Glutamatergic neuron (in vitro differentiated cells): ENCODE results near the gene TBC1D14. TPM values are rescaled to one million over a fixed set of nuclear protein-coding genes. Genes with fewer than 3 reads are reported as not detected.
A peak's percentile ranks its signal among the peaks of the same experiment; 100 is the strongest.
"Not testable (repeated sequence)": the region's sequence is repeated elsewhere in the genome, so short reads cannot be mapped to it uniquely, and the experiment has no call there.

Experiments
- DNase-seq: peaks from one replicate; pipeline ENCODE4 v3.0.0; 2022
- H3K27ac Mint-ChIP-seq: one replicate; pipeline ENCODE4 v1.8.0; 2020; ENCODE audit warnings: mild to moderate bottlenecking, mixed read lengths, inconsistent platforms; ENCODE audit not compliant: unreplicated experiment
- H3K27me3 Mint-ChIP-seq: one replicate; pipeline ENCODE4 v1.8.0; 2020; ENCODE audit warnings: mild to moderate bottlenecking, moderate library complexity, mixed read lengths, inconsistent platforms; ENCODE audit not compliant: unreplicated experiment
- H3K36me3 Mint-ChIP-seq: one replicate; pipeline ENCODE4 v1.8.0; 2020; ENCODE audit warnings: mild to moderate bottlenecking, mixed read lengths, inconsistent platforms; ENCODE audit not compliant: unreplicated experiment
- H3K4me1 Mint-ChIP-seq: one replicate; pipeline ENCODE4 v1.8.0; 2020; ENCODE audit warnings: mild to moderate bottlenecking, low read depth, mixed read lengths, inconsistent platforms; ENCODE audit not compliant: unreplicated experiment
- H3K4me3 Mint-ChIP-seq: one replicate; pipeline ENCODE4 v1.8.0; 2020; ENCODE audit warnings: mild to moderate bottlenecking, mixed read lengths, inconsistent platforms; ENCODE audit not compliant: unreplicated experiment
- H3K9me3 Mint-ChIP-seq: one replicate; pipeline ENCODE4 v1.8.0; 2020; ENCODE audit warnings: mild to moderate bottlenecking, moderate library complexity, mixed read lengths, inconsistent platforms; ENCODE audit not compliant: unreplicated experiment
- CTCF ChIP-seq: fragments of 200-600 bp; sonication (generic); IDR thresholded peaks from one replicate; pipeline ENCODE4 v1.5.0; 2021; ENCODE audit not compliant: partially characterized antibody, unreplicated experiment
- total RNA-seq: library from RNA; stranded (reverse); fragmentation: NEBNext Ultra II Directional; extraction: Animal tissue kit (Norgen Biotek cat#: 25700); gene quantifications from one replicate; pipeline ENCODE4 v1.2.1, GENCODE V29; 2021; ENCODE audit not compliant: unreplicated experiment

Gene TBC1D14
- total RNA-seq, 1 donor from 2014 or later = 82.2 TPM

DNA sequence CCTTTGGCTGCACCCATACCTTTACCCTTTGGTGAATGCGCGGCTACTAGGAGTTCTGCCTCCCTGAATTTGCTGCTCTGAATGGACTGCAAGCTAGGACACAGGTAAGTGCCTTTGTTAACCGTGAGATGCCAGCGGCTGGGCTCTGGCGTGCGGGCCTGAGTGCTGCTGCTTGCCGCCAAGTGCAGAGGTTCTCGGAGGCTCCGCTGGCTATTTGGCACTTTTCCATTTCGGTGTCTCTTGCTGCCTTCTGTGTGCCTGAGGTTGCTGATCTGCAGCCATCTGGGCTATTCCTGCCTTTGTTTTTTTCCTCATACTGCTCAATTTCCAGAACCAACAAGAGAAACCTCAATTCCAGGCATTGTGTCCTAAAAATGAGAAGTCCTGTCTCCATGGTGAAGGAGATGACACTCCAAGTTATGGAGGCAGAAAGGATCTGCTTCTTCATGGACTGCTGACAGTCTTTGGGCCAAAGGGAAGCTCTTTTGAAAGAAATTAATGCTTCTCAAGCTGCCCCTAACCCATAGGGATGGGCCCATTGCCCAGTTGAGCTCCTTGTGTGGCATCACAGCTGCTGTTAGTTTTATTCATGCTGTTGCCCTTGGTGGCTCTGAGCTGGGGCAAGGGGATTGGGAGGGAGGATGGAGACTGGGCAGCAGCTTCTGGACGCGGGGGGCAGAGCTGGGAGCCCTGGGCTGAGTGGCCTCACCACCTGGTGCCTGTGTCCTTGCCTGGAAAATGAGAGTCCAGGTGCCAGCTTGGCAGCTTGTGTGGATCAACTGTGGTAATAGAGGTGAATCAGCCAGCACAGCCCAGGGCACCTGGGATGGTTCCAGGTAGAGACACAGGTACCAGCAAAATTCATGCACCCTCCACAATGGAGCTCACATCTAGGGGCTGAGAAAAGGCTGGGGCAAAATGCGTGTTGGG is 3.8 kb upstream of the TBC1D14 start:
- Mint-ChIP-seq H3K27ac (no peak overlapping the region), H3K9me3 (peaks cover 9% of the 10 kb centered on the region), H3K36me3 (no peaks in the 10 kb centered on the region), H3K27me3 (peaks cover 9% of the 10 kb centered on the region), H3K4me1 (peaks cover 18% of the 10 kb centered on the region), H3K4me3 (no peak overlapping the region)
- no peak for TF ChIP-seq CTCF
- no peak for DNase-seq

GRCh38 chr4:6906486-6906885 is 3.1 kb upstream of the TBC1D14 start:
- H3K27ac Mint-ChIP-seq, H3K4me3 Mint-ChIP-seq, H3K27me3 Mint-ChIP-seq, DNase-seq, H3K36me3 Mint-ChIP-seq: not testable (repeated sequence)
- Mint-ChIP-seq H3K9me3 (peaks cover 11% of the 10 kb centered on the region), H3K4me1 (peaks cover 18% of the 10 kb centered on the region)

DNA sequence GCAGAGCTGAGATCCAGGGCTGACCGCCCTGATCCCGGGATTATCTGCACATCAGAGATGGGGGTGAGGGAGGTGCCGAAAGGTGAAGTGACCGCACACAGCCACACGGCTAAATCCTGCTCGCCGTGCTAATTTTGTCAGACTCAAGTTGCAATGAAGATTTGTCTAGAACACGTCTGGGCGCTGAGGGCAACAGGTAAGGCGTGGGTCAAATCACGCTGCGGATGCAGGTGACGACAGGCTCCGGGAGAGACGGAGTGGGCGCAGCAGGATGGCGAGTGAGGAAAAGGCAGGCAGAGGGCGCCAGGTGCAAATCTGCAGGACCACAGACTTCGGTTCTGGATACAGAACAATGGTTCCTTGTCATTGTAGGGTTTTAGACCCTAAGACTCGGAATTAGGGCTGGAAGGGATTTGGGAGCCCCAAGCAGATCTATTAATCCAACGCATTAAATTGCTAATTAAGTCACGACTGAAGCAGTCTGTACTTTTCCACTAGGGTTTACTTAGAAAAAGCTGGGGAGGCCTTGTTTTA is 1.9 kb upstream of the TBC1D14 start:
- peak overlapping the region; percentile 44 for H3K4me3 Mint-ChIP-seq
- peak; percentile 14 for TF ChIP-seq CTCF
- H3K9me3 Mint-ChIP-seq = peaks cover 11% of the 10 kb centered on the region
- no peaks in the 10 kb centered on the region for H3K36me3 Mint-ChIP-seq
- H3K27ac Mint-ChIP-seq = no peak overlapping the region
- peak; percentile 48 for DNase-seq
- peaks cover 7% of the 10 kb centered on the region for H3K27me3 Mint-ChIP-seq
- peaks cover 22% of the 10 kb centered on the region for H3K4me1 Mint-ChIP-seq

DNA sequence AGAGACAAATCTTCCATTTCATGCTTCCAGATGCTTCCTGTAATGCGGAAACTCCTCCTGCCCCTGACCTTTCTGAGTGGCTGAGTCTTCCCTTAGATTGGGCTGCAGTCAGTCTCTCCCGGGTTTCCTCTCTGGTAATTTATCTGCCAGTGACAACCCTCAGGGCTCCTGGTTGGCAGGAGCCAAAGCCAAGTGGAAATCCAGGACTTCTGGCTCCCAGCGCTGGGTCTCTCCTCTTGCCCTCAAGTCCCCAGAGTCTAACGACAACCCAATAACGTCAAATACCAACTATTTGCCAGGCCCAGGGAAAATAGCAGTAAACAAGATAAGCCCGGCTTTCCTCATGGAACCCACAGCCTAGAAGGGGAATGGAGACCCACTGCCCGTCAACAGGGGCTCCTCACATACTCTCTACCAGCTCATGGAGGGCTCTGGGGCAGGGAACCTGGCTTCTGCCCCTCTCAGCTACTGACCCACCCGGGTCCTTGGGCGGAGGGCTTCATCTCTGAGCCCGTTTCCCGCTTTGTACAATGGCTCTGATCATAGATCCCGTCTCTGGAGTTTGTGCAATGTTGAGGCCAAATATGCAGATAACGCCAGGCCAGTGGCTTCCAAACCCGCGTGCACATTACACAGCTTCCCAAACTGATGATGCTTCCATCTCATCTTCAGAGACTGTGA is 1.1 kb upstream of the TBC1D14 start:
- H3K4me3 Mint-ChIP-seq = peak overlapping the region; percentile 91
- H3K4me1 Mint-ChIP-seq = peaks cover 22% of the 10 kb centered on the region
- peaks cover 7% of the 10 kb centered on the region for H3K27me3 Mint-ChIP-seq
- peak overlapping the region; percentile 87 for H3K27ac Mint-ChIP-seq
- no peak for TF ChIP-seq CTCF
- DNase-seq = no peak
- H3K9me3 Mint-ChIP-seq = peaks cover 11% of the 10 kb centered on the region
- H3K36me3 Mint-ChIP-seq = no peaks in the 10 kb centered on the region

DNA sequence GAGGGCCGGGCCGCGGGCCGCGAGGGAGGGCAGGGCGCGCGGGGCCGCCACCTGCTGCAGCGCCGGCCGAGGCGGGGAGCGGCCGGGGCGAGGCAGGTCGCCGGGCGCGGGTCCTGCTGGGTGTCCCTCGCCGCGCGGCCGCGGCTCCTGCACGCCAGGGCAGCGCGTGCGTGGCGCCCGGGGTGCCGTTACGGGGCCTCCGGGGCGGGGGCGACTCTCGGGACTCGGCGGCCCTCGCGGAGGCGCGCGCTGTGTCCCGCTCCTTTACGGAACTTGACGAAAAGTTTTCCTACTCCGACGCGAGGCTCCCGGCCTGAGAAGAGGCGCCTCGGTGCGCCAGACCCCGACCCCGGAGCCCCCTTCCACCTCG is 329 bp downstream of the TBC1D14 start:
- Mint-ChIP-seq H3K4me1 (peaks cover 22% of the 10 kb centered on the region), H3K4me3 (peak overlapping the region; percentile 93), H3K36me3 (no peaks in the 10 kb centered on the region), H3K27me3 (peaks cover 7% of the 10 kb centered on the region), H3K27ac (no peak overlapping the region), H3K9me3 (peaks cover 11% of the 10 kb centered on the region)
- TF ChIP-seq CTCF = no peak
- peak; percentile 32 for DNase-seq
